GM19468 (cell line): Measurements from ENCODE around the gene KLHL15.
"Not testable (repeated sequence)": the region's sequence is repeated elsewhere in the genome, so short reads cannot be mapped to it uniquely, and the experiment has no call there.

Experiments
- ATAC-seq: cut with Tn5 transposase; IDR thresholded peaks from one replicate; pipeline ENCODE4 v1.9.1; 2021; ENCODE audit warnings: mild to moderate bottlenecking, moderate library complexity, moderate number of reproducible peaks; ENCODE audit not compliant: unreplicated experiment; ENCODE audit errors: extremely low read depth

KLHL15 gene

DNA sequence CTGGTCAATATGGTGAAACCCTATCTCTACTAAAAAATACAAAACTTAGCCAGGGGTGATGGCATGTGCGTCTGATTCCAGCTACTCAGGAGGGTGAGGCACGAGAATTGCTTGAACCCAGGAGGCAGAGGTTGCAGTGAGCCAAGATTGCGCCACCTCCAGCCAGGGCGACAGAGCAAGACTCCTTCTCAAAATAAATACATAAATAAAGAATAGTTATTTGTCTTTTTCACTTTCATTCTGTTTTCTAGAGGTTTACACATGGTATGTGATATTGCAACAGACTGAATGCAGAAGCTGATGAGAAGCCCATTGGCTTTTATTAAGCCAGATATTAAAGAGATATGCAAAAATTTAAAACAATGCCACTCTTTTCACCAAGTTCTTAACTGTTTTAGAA lies 8.2 kb downstream of the KLHL15 start:
- no peak for ATAC-seq

DNA sequence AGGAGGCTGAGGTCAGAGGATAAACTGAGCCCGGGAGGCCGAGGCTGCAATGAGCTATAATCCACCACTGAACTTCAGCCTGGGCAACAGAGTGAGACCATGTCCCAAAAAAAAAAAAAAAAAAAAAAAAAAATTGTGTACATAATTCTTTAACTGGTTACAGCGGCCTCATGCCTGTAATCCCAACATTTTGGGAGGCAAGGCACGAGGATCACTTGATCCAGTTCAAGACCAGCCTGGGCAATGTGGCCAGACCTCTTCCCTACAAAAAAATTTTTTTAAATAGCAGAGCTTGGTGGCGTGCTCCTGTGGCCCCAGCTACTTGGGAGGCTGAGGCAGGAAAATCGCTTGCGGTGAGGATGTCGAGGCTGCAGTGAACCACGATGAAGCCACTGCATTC lies 9.3 kb downstream of the KLHL15 start:
- ATAC-seq = no peak

DNA sequence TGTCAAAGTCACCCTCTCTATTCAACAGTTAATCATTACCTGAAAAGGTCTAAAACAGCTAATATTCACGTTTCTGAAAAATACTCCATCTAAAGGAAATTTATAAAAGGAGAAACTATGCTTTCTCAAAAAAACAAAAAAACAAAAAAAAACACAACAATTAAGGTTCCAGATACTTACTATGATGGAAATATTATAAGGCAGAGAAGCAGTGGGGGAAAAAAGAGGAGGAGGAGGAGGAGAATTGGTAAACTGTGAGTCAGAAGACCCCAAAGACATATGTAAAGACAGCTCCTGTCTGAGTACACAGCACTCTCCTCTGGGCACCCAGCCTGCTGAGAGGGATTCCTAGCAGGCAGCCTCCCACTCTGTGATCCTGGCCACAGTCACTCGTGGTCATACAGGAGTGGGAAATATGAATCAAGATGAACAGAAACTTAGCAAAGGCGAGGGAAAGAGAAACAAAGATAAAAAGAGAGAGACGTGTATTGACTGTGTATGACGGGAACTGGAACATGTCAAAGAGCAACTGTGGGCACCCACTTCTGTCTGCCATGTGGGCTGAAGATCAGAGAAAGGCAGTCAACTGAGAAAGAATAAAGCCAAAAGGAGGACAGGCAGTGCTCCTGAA lies 12.5 kb downstream of the KLHL15 start:
- peak; percentile 36 for ATAC-seq

DNA sequence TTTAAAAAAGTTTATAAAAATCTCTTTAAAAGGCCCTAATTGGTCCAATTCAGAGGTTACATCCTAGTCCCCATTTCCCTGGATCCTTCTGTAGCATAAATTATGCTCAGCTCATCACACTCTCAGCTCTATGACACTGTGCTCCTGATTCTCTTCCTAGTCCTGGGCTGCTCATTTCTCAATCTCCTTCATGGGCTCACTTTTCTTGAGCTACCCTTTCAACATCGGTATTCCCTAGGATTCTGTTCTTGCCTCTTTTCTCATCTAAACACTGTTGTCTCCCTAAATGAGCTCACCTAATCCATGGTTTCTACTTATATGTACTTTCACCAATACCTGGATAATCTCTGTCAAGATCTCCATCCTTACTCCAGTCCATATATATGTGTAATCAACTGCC lies 14.7 kb downstream of the KLHL15 start:
- ATAC-seq = no peak

DNA sequence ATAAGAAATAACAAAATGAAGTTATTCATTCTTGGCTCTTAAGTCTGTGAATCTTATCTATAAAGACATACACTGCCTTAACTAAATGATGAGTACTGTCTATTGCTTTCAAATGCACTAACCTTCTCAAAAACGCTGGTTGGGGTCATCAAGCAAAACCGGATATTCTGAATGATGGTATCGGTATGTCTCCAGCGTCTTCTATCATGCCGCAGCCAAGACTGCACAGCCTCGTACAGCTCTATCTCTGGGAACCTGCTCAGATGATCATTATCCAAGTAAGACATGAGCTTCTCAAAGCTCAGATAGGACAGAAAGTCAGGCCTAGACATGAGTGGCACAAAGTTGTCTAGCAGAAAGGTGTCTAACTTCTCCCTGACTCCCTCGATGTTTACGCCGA lies 21.1 kb downstream of the KLHL15 start:
- no peak for ATAC-seq

DNA sequence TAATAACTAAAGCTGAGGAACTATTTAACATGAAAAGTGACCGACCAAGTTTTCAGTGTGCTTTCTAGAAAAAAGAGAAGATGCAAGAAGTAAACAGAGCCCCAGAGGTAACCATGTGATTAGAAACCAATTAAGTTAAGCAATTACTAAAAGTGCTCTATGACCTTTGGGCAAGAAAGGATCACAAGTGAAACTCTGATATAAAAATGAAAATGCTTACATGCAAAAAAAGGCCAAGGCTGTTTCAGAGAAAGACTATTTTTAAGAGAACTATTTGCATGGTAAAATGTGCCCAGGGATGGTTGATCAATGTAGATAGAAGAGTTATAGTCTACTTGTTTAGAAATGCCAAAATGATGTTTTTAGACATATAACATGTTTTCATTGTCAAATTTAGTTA lies 22.0 kb downstream of the KLHL15 start:
- ATAC-seq = no peak

DNA sequence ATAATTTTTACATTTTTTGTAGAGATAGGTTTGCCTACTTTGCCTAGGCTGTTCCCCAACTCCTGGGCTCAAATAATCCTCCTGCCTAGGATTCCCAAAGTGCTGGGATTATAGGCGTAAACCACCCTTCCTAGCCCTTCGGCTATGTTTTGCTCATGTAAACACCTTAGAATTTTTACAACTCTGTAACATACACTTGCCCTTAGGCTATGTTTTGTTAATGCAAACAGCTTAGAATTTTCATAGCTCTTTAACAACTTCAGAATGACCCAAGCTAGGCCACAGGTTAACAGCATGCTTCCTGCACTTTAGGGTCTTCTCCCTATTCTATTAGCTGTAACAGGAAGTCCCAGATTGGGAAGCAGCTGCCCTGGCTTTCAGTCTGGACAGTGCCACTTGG lies 24.2 kb downstream of the KLHL15 start:
- ATAC-seq = no peak

DNA sequence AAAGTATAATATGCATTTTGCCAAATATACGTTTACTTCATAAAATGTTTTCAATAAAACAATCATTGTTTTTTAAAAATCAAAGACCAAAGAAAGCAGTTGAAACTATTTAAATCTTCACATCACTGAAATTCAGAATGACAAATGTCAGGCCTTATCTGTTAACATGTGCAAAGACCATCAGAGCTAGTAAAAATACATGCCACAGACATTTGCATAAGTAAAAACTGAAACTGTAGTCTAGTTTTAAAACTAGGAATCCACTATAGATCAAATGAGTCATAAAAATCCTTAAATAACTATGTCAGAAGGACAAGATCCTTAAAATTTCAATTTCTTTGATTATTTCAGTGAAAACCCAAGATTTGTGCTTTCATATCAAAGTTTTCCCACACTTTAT lies 24.8 kb downstream of the KLHL15 start:
- no peak for ATAC-seq

DNA sequence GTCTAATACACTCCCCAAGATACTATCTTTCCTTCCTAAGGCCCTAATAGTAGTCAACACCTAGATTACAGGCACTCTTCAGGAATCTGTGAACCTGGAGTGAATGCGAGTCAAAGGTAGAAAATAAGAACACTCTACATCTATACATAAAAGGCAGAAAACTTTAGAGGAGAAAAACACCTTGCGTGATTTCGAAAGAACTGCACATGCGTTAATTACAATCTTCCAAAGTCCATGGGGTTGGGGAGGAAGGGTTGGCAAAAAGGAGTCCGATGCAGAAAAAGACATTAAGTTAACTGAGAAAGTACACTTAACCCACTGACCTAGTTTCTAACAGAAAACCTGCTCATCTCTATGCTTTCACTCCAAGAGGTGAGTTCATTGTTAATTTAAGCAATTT lies 27.3 kb downstream of the KLHL15 start:
- no peak for ATAC-seq

DNA sequence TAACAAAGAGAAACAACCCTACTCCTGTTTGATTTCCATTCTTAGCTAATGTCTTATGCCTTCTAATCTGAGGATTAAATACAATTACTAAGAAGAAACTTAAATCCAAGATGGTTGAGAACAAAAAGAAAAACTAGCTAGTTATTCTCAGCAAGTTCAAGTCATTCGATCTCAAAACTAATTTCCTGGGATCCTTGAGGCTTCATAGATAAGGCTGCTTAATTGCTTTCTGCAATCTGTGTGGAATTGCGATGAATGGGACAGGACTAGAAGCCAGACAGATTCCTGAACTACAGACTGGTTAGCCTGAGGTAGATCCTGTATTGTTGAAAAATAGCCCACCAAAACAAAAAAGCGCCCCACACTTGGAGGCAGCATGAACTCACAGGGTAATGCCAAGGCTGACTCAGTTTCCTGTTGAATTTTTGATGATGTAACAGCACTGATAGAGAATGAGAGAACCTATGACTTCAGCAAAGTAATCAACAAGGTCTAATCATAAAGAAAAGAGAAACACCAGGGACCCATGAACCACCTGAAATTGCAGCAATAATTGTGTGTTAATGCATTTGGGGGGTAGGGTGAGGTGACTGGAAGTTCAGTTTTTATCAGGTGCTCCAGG lies 33.9 kb downstream of the KLHL15 start:
- ATAC-seq = no peak

DNA sequence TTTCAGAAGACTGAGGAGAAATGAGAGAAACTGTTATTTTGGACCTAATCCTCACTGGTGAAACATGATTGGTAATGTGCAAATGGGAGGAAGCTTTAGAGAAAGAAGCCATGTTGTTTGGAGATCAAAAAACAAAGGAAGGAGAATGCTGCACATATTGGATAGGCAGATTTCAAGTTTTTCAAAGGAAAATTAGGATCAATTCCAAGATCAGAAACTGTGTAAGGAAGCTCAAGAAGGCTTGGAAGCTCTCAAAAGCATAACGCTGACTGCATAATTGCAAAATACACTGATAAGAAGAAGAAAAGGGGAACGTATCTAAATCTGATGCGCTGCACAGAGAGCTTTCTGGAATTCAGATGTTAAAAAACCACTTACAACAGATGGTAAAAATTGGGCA lies 34.6 kb downstream of the KLHL15 start:
- no peak for ATAC-seq

DNA sequence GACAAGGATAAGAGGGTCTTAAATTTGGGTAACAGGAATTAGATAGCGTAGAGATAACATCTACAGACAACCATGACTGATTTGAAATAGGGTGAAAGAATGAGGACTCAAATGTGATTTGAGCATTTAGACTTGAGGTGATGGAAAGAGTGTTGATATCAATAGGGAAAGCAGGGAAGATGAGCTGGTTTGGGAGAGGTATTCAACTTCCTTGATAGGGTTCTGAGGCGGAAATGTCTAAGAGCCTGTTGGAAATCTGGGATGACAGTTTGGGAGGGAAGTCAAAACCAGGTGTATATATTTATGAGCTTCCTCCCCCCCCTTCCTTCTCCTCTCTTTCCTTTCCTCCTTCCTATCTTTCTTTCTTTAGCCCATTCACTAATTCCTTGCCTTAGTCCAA lies 36.5 kb downstream of the KLHL15 start:
- no peak for ATAC-seq

DNA sequence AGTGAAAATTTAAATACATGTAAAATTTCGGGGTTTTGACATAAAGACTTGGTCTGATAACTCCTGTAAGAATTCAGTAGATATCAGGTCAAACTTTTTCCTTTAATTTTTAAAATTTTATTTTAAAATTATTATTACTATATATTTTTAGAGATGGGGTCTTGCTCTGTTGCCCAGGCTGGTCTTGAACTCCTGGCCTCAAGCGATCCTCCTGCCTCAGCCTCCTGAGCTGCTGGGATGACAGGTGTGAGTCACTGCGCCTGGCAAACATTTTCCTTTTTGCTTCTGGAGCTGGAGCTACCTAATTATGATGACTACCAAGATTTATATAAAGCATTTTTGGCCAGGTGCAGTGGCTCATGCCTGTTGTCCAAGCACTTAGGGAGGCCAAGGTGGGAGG lies 37.3 kb downstream of the KLHL15 start:
- no peak for ATAC-seq

DNA sequence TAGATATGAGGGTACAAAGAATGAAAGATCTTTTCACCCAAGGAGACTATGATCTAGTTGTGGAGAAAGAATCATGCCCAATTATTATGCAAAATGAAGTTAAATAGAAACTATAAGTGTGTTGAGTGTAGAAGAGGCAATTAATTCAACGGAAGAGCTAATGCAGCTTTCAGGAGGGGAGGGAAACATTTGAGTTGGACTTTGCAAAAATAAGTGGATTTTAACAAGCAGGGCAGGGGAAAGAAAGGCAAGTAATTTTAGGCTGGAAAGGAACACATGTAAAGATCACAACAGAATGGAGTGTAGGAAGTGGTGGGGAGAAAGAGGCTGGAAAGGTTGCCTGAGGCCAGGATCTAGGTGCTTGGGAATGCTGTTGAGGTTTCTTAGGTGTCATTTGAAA lies 44.1 kb downstream of the KLHL15 start:
- ATAC-seq = no peak

DNA sequence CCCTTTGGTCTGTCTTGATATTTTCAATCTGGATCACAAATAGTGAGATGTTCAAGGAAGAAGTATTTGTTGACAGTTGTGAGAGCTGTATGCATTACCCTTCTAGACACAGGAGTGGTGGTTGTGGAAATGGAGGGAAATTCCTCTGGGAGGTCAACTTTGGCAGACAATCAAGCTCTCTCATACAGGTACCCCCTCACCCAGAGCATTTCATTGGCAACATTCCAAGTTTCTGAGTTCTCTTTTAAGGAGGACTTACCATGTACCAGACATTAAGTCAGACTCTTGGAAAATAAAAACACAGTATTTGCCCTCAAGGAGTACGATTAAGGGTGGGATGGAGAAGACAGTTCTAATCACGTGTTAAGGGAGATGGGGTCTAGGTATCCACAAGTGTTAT lies 45.3 kb downstream of the KLHL15 start:
- no peak for ATAC-seq

DNA sequence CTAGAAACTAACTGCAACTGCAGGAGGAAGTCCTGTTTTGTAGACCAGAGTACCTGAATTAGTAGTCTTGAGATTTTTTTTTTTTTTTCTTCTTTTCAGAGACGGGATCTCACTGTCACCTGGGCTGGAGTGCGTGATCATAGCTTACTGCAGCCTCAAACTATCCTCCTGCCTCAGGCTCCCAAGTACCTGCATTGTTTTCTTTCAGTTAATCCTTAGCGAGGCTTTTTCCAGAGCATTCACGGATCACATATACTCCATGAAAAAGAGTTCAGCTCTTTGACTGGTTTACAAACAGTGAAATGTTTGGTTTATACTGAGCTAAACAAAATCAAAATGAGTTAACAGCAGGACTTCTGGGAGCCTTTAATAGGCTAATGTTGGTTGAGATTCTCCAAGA lies 45.8 kb downstream of the KLHL15 start:
- ATAC-seq = no peak

DNA sequence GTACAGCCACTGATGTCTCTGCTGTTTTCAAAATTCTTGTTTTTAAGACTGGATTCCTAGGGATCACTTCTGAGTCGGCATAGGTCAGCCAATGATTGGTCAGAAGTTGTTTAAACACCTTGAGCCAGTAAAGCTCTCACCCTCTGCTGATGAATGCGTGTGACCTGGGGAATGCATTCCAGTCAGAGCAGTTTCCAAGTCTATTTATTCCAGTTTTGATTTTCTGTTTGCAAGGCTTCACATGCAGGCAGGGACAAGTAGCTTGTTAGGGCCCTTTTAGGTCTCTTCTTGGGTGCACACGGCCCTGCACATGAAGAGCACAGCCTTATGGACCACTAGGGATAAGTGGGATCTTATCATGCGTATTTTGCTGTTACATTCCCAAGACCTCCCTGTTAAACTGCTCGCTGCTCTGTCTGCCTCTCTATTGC lies 47.0 kb downstream of the KLHL15 start:
- ATAC-seq = no peak

DNA sequence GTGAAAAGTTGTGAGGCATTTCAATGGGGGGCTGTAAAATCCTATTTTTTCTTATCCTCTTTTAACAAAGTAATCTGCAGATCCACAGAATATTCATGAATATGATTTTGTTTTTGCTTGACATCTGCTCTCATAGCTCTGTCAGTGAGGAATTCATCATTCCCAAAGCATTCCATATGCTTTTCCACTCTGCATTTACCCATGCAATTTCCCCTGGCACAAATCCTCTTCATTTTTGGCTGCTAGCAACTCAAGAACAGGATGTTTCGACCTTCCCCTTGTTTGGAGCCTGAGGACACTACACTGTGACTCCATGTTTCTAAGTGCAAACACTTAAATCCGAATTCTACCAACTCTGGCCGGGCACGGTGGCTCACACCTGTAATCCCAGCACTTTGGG lies 48.5 kb downstream of the KLHL15 start:
- ATAC-seq = no peak

DNA sequence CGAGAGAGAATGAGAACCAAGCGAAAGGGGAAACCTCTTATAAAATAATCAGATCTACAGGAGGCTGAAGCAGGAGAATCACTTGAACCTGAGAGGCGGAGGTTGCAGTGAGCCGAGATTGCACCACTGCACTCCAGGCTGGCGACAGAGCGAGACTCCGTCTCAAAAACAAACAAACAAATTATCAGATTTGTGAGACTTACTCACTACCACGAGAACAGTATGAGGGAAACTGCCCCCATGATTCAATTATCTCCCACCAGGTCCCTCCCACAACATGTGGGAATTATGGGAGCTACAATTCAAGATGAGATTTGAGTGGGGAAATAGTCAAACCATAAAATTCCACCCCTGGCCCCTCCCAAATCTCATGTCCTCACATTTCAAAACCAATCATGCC lies 61.4 kb downstream of the KLHL15 start:
- ATAC-seq = not testable (repeated sequence)

DNA sequence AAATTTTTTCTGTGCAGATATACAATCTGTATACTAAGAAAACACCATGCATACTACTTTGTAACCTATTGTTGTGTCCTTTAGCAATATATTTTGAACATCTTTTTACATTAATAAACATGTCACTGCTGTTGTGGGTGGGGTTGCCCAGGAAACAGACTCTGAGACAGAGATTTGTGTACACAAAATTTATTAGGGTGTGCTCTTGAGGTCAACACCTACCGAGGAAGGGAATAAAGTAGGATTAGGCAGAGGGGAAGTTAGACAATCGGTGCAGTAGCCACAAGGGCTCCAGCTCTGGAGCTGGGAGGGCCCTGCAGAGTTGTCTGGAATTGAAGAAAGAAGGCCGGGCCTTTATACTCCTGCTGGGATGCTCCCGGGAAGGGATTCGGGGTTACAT lies 62.8 kb downstream of the KLHL15 start:
- ATAC-seq = no peak

DNA sequence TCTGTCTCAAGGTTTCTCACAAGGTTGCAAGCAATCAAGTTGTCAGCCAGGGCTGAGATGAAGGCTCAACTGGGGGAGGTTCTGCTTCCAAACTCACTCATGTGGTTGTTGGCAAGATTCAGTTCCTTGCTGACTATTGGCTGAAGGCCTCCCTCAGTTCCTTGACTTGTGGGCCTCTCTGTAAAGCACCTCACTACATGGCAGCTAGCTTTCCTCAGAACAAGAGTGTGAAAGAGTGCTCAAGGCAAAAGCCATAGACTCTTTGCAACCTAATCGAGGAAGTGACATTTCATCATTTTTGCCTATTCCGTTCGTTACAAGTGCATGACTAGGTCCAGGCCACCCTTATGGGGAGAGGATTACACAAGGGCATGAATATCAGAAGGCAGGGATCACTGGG lies 67.2 kb downstream of the KLHL15 start:
- ATAC-seq = no peak

DNA sequence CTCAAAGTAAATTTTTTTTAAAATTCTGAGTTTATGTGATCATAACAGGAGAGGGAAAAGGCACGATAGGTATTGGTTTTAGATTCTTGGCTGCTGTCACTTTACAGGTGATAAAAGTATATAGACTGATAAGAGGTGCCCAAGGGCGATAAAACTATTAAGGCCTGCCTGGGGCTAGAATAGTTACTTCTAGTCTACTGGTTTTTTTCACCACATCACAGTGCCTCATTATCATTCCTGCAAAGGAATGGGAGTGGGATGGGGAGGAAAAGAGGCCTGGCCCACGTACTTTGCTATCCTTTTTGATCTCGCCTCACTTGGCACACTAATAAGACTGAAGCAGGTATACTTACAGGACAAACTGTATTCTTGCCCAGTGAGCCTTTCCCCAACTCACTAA lies 72.6 kb downstream of the KLHL15 start:
- ATAC-seq = no peak
